CD8-positive, alpha-beta memory T cell (primary cell): ENCODE results near the gene GPC6. TPM values are rescaled to one million over a fixed set of nuclear protein-coding genes. Genes with fewer than 3 reads are reported as not detected.

Source experiments
- CTCF ChIA-PET: fragments of 350-600 bp; sonication (Branson Sonifier 250); formaldehyde crosslinking; loops from one replicate; lab custom pipeline; 2021; ENCODE audit warnings: antibody characterized with exemption; lab: Charles Lee
- POLR2A ChIA-PET: fragments of 350-600 bp; sonication (Branson Sonifier 250); formaldehyde crosslinking; loops from one replicate; lab custom pipeline; 2021; ENCODE audit warnings: antibody characterized with exemption; lab: Charles Lee
- DNase-seq, 5 donors: peaks; one replicate each; pipeline versions ENCODE4 v3.0.0 to v3.0.0-alpha.2; 2020 to 2022; ENCODE audit warnings: mixed read lengths in 1 of 5
- H3K27ac ChIP-seq: one replicate; pipeline ENCODE4 v1.7.0; 2013; ENCODE audit warnings: low read depth, mild to moderate bottlenecking, low read length, moderate library complexity
- H3K27me3 ChIP-seq: 2 replicates; pipeline ENCODE4 v1.7.0; 2013; ENCODE audit warnings: low read length, mild to moderate bottlenecking; ENCODE audit not compliant: insufficient read depth, poor library complexity, severe bottlenecking
- H3K36me3 ChIP-seq: 2 replicates; pipeline ENCODE4 v1.7.0; 2013; ENCODE audit warnings: mild to moderate bottlenecking, low read length, moderate library complexity; ENCODE audit not compliant: insufficient read depth
- H3K4me1 ChIP-seq: 2 replicates; pipeline ENCODE4 v1.7.0; 2013; ENCODE audit warnings: mild to moderate bottlenecking, low read length, moderate library complexity; ENCODE audit not compliant: insufficient read depth
- H3K4me3 ChIP-seq: 2 replicates; pipeline ENCODE4 v1.7.0; 2013; ENCODE audit warnings: mild to moderate bottlenecking, low read length
- H3K9me3 ChIP-seq: 2 replicates; pipeline ENCODE4 v1.7.0; 2013; ENCODE audit warnings: mild to moderate bottlenecking, low read length
- H3K27ac Mint-ChIP-seq, 8 donors: one replicate each; pipeline ENCODE4 v1.8.0; 2020 to 2021; ENCODE audit warnings: mixed read lengths in 8 of 8, mild to moderate bottlenecking in 6 of 8, inconsistent platforms in 3 of 8, moderate library complexity in 3 of 8
- H3K27me3 Mint-ChIP-seq, 2 donors: one replicate each; pipeline ENCODE4 v1.8.0; 2020 to 2021; ENCODE audit warnings: mixed read lengths in 2 of 2, mild to moderate bottlenecking in 1 of 2, moderate library complexity in 1 of 2
- H3K36me3 Mint-ChIP-seq, 3 donors: one replicate each; pipeline ENCODE4 v1.8.0; 2020 to 2021; ENCODE audit warnings: mixed read lengths in 3 of 3, inconsistent platforms in 1 of 3, mild to moderate bottlenecking in 1 of 3
- H3K4me1 Mint-ChIP-seq, 3 donors: one replicate each; pipeline ENCODE4 v1.8.0; 2020 to 2021; ENCODE audit warnings: mixed read lengths in 3 of 3, inconsistent platforms in 1 of 3, mild to moderate bottlenecking in 1 of 3
- H3K4me3 Mint-ChIP-seq, 7 donors: one replicate each; pipeline ENCODE4 v1.8.0; 2020 to 2021; ENCODE audit warnings: mixed read lengths in 7 of 7, mild to moderate bottlenecking in 6 of 7, moderate library complexity in 4 of 7, inconsistent platforms in 2 of 7
- H3K9me3 Mint-ChIP-seq, 5 donors: one replicate each; pipeline ENCODE4 v1.8.0; 2020 to 2022; ENCODE audit warnings: mixed read lengths in 5 of 5, mild to moderate bottlenecking in 3 of 5, moderate library complexity in 2 of 5, inconsistent platforms in 1 of 5
- polyA plus RNA-seq: library from polyadenylated mRNA; unstranded; fragments of 300-500 nt; fragmentation: Illumina TruSeq; gene quantifications from one replicate; pipeline ENCODE4 v1.2.3, GENCODE V29; 2021
- total RNA-seq, 2 experiments: library from RNA; stranded (reverse); gene quantifications; one replicate each; pipeline ENCODE4 v1.2.3, GENCODE V29; 2021

GPC6 gene
- total and polyA plus RNA-seq, 3 experiments from 2014 or later, result not detected

DNA sequence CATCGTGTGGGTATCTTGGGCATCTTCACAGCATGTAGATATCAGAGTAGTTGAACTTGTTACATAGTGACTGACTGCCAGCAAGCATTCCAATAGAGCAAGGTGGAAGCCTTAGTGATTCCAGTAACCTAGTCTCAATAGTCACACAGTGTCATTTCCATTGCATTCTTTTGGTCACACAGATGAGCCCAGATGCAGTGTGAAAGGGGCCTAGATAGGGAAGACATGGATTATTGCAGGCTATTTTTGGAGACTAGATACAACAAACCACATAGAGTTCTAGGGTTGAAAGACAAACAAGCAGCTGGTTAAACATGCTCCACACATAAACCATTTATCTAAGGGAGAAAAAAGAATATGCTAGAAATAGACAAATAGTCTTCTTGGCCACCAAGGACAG, 699.4 kb downstream of the GPC6 start:
- Mint-ChIP-seq H3K4me1 (no peaks in the 10 kb centered on the region), H3K36me3 (no peaks in the 10 kb centered on the region), H3K27ac (no peak overlapping the region), H3K4me3 (no peak overlapping the region), H3K9me3 (peaks cover 0 to 2% (median 0%) of the 10 kb centered on the region in 5 donors), H3K27me3 (peaks cover under 1 to 3% of the 10 kb centered on the region in 2 donors)
- Histone ChIP-seq H3K4me1 (no peaks in the 10 kb centered on the region), H3K27ac (no peak overlapping the region), H3K27me3 (no peaks in the 10 kb centered on the region), H3K9me3 (no peaks in the 10 kb centered on the region), H3K36me3 (no peaks in the 10 kb centered on the region), H3K4me3 (no peak overlapping the region)
- CTCF ChIA-PET, result no interaction called here
- no peak for DNase-seq
- POLR2A ChIA-PET, result no interaction called here

- Mint-ChIP-seq H3K4me1 (no peaks in the 10 kb centered on the region), H3K36me3 (no peaks in the 10 kb centered on the region), H3K4me3 (no peak overlapping the region), H3K9me3 (peaks cover 0 to 2% (median 0%) of the 10 kb centered on the region in 5 donors), H3K27me3 (peaks cover 0 to 3% of the 10 kb centered on the region in 2 donors), H3K27ac (no peak overlapping the region)
- H3K4me3 ChIP-seq, result no peak overlapping the region
- H3K36me3 ChIP-seq, result no peaks in the 10 kb centered on the region
- DNase-seq, result no peak
- no peak overlapping the region for H3K27ac ChIP-seq
- H3K27me3 ChIP-seq, result no peaks in the 10 kb centered on the region
- ChIA-PET POLR2A (no interaction called here), CTCF (no interaction called here)
- no peaks in the 10 kb centered on the region for H3K4me1 ChIP-seq
- no peaks in the 10 kb centered on the region for H3K9me3 ChIP-seq
Measured at GRCh38 chr13:93926425-93926824, 699.8 kb downstream of the GPC6 start.

DNA sequence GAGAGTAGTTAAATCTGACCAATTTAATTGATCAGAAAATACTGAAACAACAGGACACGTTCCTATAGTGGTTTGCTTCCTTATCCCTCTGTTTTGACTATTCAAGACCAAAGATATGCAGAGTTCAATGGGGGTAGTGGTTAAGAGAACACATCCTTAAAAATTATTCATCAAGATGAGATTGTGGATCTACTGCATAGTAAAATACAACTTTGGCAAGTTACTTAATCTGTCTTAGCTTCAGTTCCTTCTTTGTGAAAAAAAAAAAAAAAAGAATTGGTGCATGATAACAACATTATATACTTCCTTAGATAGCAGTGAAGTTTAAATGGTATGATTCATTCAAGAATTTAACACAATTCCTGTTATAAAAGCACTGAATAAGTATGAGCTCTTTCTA, 700.8 kb downstream of the GPC6 start:
- no peak overlapping the region for H3K4me3 ChIP-seq
- H3K4me1 Mint-ChIP-seq, result no peaks in the 10 kb centered on the region

GRCh38 chr13:93932901-93933300, 706.3 kb downstream of the GPC6 start:
- no peak overlapping the region for H3K27ac Mint-ChIP-seq
- H3K36me3 Mint-ChIP-seq, result no peaks in the 10 kb centered on the region
- no peaks in the 10 kb centered on the region for H3K4me1 ChIP-seq
- no peak for DNase-seq
- H3K27ac ChIP-seq, result no peak overlapping the region
- no peaks in the 10 kb centered on the region for H3K9me3 ChIP-seq
- no peaks in the 10 kb centered on the region for H3K27me3 ChIP-seq
- H3K9me3 Mint-ChIP-seq, result peaks cover 0 to 2% (median 0%) of the 10 kb centered on the region in 5 donors
- no peaks in the 10 kb centered on the region for H3K36me3 ChIP-seq
- no peaks in the 10 kb centered on the region for H3K4me1 Mint-ChIP-seq
- no peak overlapping the region for H3K4me3 ChIP-seq
- POLR2A ChIA-PET, result interaction anchor here (0.7 kb wide), 1 partner anchor 17 kb away, joined by 3 read pairs; no protein-coding TSS in a partner anchor
- no peaks in the 10 kb centered on the region for H3K27me3 Mint-ChIP-seq
- CTCF ChIA-PET, result no interaction called here
- no peak overlapping the region for H3K4me3 Mint-ChIP-seq

More for the DNA sequence above, 700.8 kb downstream of the GPC6 start:
- H3K27me3 Mint-ChIP-seq, result no peaks in the 10 kb centered on the region
- no peaks in the 10 kb centered on the region for H3K36me3 Mint-ChIP-seq
- no peak for DNase-seq
- CTCF ChIA-PET, result no interaction called here
- Histone ChIP-seq H3K27me3 (no peaks in the 10 kb centered on the region), H3K27ac (no peak overlapping the region), H3K9me3 (no peaks in the 10 kb centered on the region), H3K4me1 (no peaks in the 10 kb centered on the region), H3K36me3 (no peaks in the 10 kb centered on the region)
- H3K27ac Mint-ChIP-seq, result no peak overlapping the region
- POLR2A ChIA-PET, result no interaction called here
- peaks cover 0 to 2% (median 0%) of the 10 kb centered on the region in 5 donors for H3K9me3 Mint-ChIP-seq
- no peak overlapping the region for H3K4me3 Mint-ChIP-seq

GRCh38 chr13:93936901-93937300, 710.3 kb downstream of the GPC6 start:
- Histone ChIP-seq H3K27ac (no peak overlapping the region), H3K27me3 (no peaks in the 10 kb centered on the region), H3K4me1 (no peaks in the 10 kb centered on the region), H3K36me3 (no peaks in the 10 kb centered on the region), H3K9me3 (no peaks in the 10 kb centered on the region), H3K4me3 (no peak overlapping the region)
- no peak for DNase-seq
- H3K27me3 Mint-ChIP-seq, result peaks cover 0 to 2% of the 10 kb centered on the region in 2 donors
- H3K4me1 Mint-ChIP-seq, result no peaks in the 10 kb centered on the region
- ChIA-PET POLR2A (no interaction called here), CTCF (no interaction called here)
- H3K27ac Mint-ChIP-seq, result no peak overlapping the region
- no peaks in the 10 kb centered on the region for H3K9me3 Mint-ChIP-seq
- H3K4me3 Mint-ChIP-seq, result no peak overlapping the region
- H3K36me3 Mint-ChIP-seq, result no peaks in the 10 kb centered on the region

DNA sequence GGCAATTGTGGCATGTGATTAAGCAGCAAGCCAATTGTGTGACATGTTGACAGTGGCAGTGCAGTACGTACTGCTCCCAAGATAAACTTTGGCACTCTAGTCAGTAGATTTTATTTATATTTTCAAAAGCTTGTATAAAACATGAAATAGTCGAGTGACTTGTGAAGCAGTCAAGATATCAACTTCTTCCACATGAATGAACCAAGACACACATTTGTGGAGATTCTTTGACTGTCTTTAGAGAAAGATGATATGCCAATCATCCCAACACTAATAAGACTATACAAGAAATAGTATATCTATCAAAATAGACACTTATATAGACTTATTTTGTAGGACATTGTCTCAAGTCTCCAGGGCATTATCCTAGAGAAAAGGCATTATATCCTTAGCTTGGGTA, 714.8 kb downstream of the GPC6 start:
- H3K36me3 ChIP-seq, result no peaks in the 10 kb centered on the region
- ChIA-PET POLR2A (no interaction called here), CTCF (no interaction called here)
- no peak overlapping the region for H3K27ac ChIP-seq
- no peak for DNase-seq
- Mint-ChIP-seq H3K9me3 (no peaks in the 10 kb centered on the region), H3K27ac (no peak overlapping the region), H3K4me3 (no peak overlapping the region), H3K4me1 (no peaks in the 10 kb centered on the region), H3K36me3 (no peaks in the 10 kb centered on the region), H3K27me3 (peaks cover 2 to 9% of the 10 kb centered on the region in 2 donors)
- H3K27me3 ChIP-seq, result no peaks in the 10 kb centered on the region
- no peaks in the 10 kb centered on the region for H3K4me1 ChIP-seq
- H3K9me3 ChIP-seq, result no peaks in the 10 kb centered on the region
- no peak overlapping the region for H3K4me3 ChIP-seq

DNA sequence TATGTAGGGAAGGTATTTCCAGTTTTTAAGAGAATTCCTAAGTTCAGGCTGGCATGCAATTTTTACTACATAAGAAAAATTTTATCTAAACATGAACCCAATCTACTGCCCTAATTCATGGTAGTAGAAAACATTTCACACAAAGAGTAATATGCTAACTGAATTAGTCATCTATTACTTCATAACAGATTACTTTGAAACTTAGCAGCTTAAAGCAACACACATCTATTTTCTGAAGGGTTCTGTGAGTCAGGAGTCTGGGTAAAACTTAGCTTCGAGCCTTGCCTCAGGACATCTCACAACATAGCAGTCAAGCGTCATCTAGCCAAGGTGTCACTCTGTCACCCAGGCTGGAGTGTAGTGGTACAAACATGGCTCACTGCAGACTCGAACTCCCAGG, 715.4 kb downstream of the GPC6 start:
- DNase-seq, result no peak
- Histone ChIP-seq H3K27me3 (no peaks in the 10 kb centered on the region), H3K36me3 (no peaks in the 10 kb centered on the region), H3K9me3 (no peaks in the 10 kb centered on the region), H3K27ac (no peak overlapping the region), H3K4me3 (no peak overlapping the region), H3K4me1 (no peaks in the 10 kb centered on the region)
- Mint-ChIP-seq H3K27me3 (peaks cover 2 to 9% of the 10 kb centered on the region in 2 donors), H3K36me3 (no peaks in the 10 kb centered on the region), H3K27ac (no peak overlapping the region), H3K9me3 (no peaks in the 10 kb centered on the region), H3K4me1 (no peaks in the 10 kb centered on the region), H3K4me3 (no peak overlapping the region)
- ChIA-PET CTCF (no interaction called here), POLR2A (no interaction called here)

DNA sequence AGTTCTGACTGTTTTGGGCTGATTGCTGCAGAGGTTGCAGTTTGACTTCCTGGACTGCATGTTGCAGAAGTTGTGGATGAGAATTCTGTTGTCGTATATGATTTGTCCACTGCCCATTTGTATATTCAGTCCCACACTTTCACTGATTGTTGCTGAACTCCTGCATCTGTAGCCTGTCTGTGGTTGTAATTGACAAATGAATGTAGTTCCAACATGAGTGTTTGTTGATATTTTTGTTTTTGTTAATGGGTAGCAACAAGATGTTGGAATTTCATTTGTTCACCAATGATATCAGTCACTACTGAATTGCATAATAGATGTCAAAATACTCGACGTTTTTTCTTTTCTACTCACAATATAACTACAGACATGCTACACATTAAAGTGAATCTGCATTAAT, 719.0 kb downstream of the GPC6 start:
- H3K4me1 Mint-ChIP-seq, result no peaks in the 10 kb centered on the region
- no peak overlapping the region for H3K4me3 Mint-ChIP-seq
- Histone ChIP-seq H3K4me3 (no peak overlapping the region), H3K27ac (no peak overlapping the region), H3K4me1 (no peaks in the 10 kb centered on the region), H3K27me3 (no peaks in the 10 kb centered on the region), H3K9me3 (no peaks in the 10 kb centered on the region), H3K36me3 (no peaks in the 10 kb centered on the region)
- ChIA-PET CTCF (no interaction called here), POLR2A (no interaction called here)
- no peak overlapping the region for H3K27ac Mint-ChIP-seq
- H3K36me3 Mint-ChIP-seq, result no peaks in the 10 kb centered on the region
- no peaks in the 10 kb centered on the region for H3K9me3 Mint-ChIP-seq
- H3K27me3 Mint-ChIP-seq, result peaks cover 0 to 9% of the 10 kb centered on the region in 2 donors
- DNase-seq, result no peak

DNA sequence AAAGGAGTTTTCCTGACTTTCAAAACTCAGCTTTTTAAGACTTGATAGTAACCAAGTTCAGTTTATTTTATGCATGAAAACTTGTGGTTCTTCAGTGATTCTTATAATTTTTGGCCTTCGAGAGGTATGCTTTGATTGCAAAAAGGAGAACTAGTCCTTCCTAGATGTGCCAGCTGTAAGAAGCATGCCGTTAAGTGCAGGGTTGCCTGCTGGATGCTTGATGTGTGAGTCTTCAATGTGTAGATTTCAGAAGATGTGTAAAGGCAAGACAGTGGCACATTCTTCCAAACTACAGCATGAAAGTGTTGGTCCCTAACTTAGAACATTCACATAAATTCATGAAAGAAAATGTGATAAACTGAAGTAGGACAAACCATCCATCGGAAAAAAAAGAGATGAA, 720.4 kb downstream of the GPC6 start:
- DNase-seq, result no peak
- Histone ChIP-seq H3K4me1 (no peaks in the 10 kb centered on the region), H3K9me3 (no peaks in the 10 kb centered on the region), H3K27ac (no peak overlapping the region), H3K4me3 (no peak overlapping the region), H3K27me3 (no peaks in the 10 kb centered on the region), H3K36me3 (no peaks in the 10 kb centered on the region)
- no peaks in the 10 kb centered on the region for H3K9me3 Mint-ChIP-seq
- no peaks in the 10 kb centered on the region for H3K36me3 Mint-ChIP-seq
- CTCF ChIA-PET, result no interaction called here
- H3K4me3 Mint-ChIP-seq, result no peak overlapping the region
- no peak overlapping the region for H3K27ac Mint-ChIP-seq
- H3K27me3 Mint-ChIP-seq, result peaks cover 0 to 9% of the 10 kb centered on the region in 2 donors
- POLR2A ChIA-PET, result no interaction called here
- H3K4me1 Mint-ChIP-seq, result no peaks in the 10 kb centered on the region
